Neural cell (in vitro differentiated cells): Measurements from ENCODE around the gene BPIFB6. TPM values are rescaled to one million over a fixed set of nuclear protein-coding genes. Genes with fewer than 3 reads are reported as not detected.

Experiments used
- H2AFZ ChIP-seq: fragments of 200-600, 300-800 bp; sonication (generic), shearing (Covaris generic); 2 replicates; pipeline ENCODE4 v1.6.0; 2014; ENCODE audit warnings: low read depth, mild to moderate bottlenecking, antibody characterized with exemption, low read length, moderate library complexity
- H3F3A ChIP-seq: fragments of 200-600 bp; shearing (Covaris generic); 2 replicates; pipeline ENCODE4 v1.6.1; 2016; ENCODE audit warnings: mild to moderate bottlenecking, moderate library complexity, mixed read lengths, antibody characterized with exemption, low read length; ENCODE audit not compliant: insufficient read depth, poor library complexity, severe bottlenecking
- H3K27ac ChIP-seq: fragments of 200-600, 300-800 bp; sonication (generic), shearing (Covaris generic); 2 replicates; pipeline ENCODE4 v1.5.1; 2014; ENCODE audit warnings: mild to moderate bottlenecking, low read length, moderate library complexity
- H3K27me3 ChIP-seq: fragments of 300-800, 200-600 bp; sonication (generic), shearing (Covaris generic); 2 replicates; pipeline ENCODE4 v1.6.0; 2014; ENCODE audit warnings: mild to moderate bottlenecking, low read depth, low read length, moderate library complexity; ENCODE audit not compliant: insufficient read depth
- H3K36me3 ChIP-seq: fragments of 300-800, 200-600 bp; sonication (generic), shearing (Covaris generic); 2 replicates; pipeline ENCODE4 v1.5.1; 2014; ENCODE audit warnings: mild to moderate bottlenecking, antibody characterized with exemption, low read length, moderate library complexity; ENCODE audit not compliant: insufficient read depth
- H3K4me2 ChIP-seq: fragments of 300-800, 200-600 bp; sonication (generic), shearing (Covaris generic); 2 replicates; pipeline ENCODE4 v1.6.0; 2014; ENCODE audit warnings: mild to moderate bottlenecking, low read length
- H3K4me3 ChIP-seq: fragments of 300-800, 200-600 bp; sonication (generic), shearing (Covaris generic); 2 replicates; pipeline ENCODE4 v1.5.1; 2014; ENCODE audit warnings: mild to moderate bottlenecking, low read length, moderate library complexity
- H3K79me2 ChIP-seq: fragments of 200-600 bp; shearing (Covaris generic); replicated peaks from 2 replicates; pipeline ENCODE4 v1.6.0; 2014; ENCODE audit warnings: mild to moderate bottlenecking, low read length, moderate library complexity; ENCODE audit not compliant: insufficient read depth
- H3K9ac ChIP-seq: fragments of 300-800, 200-600 bp; sonication (generic), shearing (Covaris generic); 2 replicates; pipeline ENCODE4 v1.6.1; 2016; ENCODE audit warnings: mild to moderate bottlenecking, low read length, mixed read lengths
- H3K9me2 ChIP-seq: fragments of 200-600 bp; shearing (Covaris generic); 2 replicates; pipeline ENCODE4 v1.6.1; 2016; ENCODE audit warnings: mild to moderate bottlenecking, low read length, mixed read lengths; ENCODE audit not compliant: insufficient read depth
- H3K9me3 ChIP-seq: fragments of 200-600, 300-800 bp; sonication (generic), shearing (Covaris generic); 2 replicates; pipeline ENCODE4 v1.6.1; 2016; ENCODE audit warnings: mild to moderate bottlenecking, mixed run types, low read length, moderate library complexity, mixed read lengths
- H4K20me1 ChIP-seq: fragments of 200-600 bp; shearing (Covaris generic); 2 replicates; pipeline ENCODE4 v1.6.1; 2016; ENCODE audit warnings: mild to moderate bottlenecking, mixed run types; ENCODE audit not compliant: insufficient read depth
- EP300 ChIP-seq: fragments of 450-650 bp; conservative IDR thresholded peaks from 2 replicates; pipeline ENCODE4 v1.6.1; 2014; ENCODE audit warnings: antibody characterized with exemption, mild to moderate bottlenecking, moderate library complexity; ENCODE audit not compliant: poor library complexity, severe bottlenecking
- EZH2 ChIP-seq: fragments of 200-600, 300-800 bp; shearing (Covaris generic), sonication (generic); IDR thresholded peaks from 2 replicates; pipeline ENCODE4 v1.6.1; 2014; ENCODE audit warnings: antibody characterized with exemption, low read length, borderline replicate concordance, mild to moderate bottlenecking; ENCODE audit not compliant: insufficient read depth, poor library complexity, severe bottlenecking
- MXI1 ChIP-seq: fragments of 450-650 bp; conservative IDR thresholded peaks from 2 replicates; pipeline ENCODE4 v1.6.1; 2014; ENCODE audit warnings: antibody characterized with exemption, mild to moderate bottlenecking; ENCODE audit not compliant: poor library complexity, severe bottlenecking
- POLR2AphosphoS5 ChIP-seq: IDR thresholded peaks from 2 replicates; pipeline ENCODE4 v1.6.1; 2012
- RAD21 ChIP-seq: fragments of 450-650 bp; conservative IDR thresholded peaks from 2 replicates; pipeline ENCODE4 v1.6.1; 2014; ENCODE audit warnings: antibody characterized with exemption, mild to moderate bottlenecking, moderate library complexity
- SMC3 ChIP-seq: fragments of 450-650 bp; conservative IDR thresholded peaks from 2 replicates; pipeline ENCODE4 v1.6.1; 2014; ENCODE audit warnings: antibody characterized with exemption, mild to moderate bottlenecking, moderate library complexity; ENCODE audit not compliant: poor library complexity
- TAF1 ChIP-seq: IDR thresholded peaks from 2 replicates; pipeline ENCODE4 v1.6.1; 2012; ENCODE audit warnings: low read depth
- polyA plus RNA-seq: library from polyadenylated mRNA; depleted of rRNA; stranded (reverse); fragments of >200 nt; gene quantifications from 2 replicates; pipeline ENCODE4 v1.2.3, GENCODE V29; 2014
- TF ChIP-seq, protein P1 (sequence below): fragments of 450-650 bp; IDR thresholded peaks from 2 replicates; pipeline ENCODE4 v1.5.1; 2014; ENCODE audit warnings: antibody characterized with exemption, mild to moderate bottlenecking, moderate library complexity; ENCODE audit not compliant: poor library complexity, severe bottlenecking
- TF ChIP-seq, protein P2 (sequence below): IDR thresholded peaks from 2 replicates; pipeline ENCODE4 v1.6.1; 2012; ENCODE audit warnings: borderline replicate concordance

Gene BPIFB6
- polyA plus RNA-seq, 1 donor from 2014 or later, result not detected

DNA sequence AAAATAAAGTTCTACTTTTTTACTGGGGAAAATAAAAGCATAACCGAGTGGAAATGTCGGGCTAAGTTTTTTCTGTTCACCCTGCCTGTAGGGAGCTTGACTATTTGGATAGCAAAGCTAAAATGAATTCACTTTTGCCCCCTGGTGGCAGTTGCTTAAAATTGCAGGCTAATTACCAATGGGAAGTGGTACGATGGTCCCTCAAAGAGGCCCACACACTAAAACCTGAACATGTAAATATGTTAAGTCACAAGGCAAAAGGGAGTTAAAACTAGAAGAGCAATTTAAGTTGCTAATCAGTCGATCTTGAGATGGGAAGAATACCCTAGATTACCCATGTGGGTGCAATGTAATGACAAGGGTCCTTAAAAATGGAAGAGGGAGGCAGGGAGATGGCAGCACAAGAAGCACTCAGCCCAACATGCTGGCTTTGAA is 26.3 kb upstream of the BPIFB6 start:
- H3K79me2 ChIP-seq, result no peaks in the 10 kb centered on the region

DNA sequence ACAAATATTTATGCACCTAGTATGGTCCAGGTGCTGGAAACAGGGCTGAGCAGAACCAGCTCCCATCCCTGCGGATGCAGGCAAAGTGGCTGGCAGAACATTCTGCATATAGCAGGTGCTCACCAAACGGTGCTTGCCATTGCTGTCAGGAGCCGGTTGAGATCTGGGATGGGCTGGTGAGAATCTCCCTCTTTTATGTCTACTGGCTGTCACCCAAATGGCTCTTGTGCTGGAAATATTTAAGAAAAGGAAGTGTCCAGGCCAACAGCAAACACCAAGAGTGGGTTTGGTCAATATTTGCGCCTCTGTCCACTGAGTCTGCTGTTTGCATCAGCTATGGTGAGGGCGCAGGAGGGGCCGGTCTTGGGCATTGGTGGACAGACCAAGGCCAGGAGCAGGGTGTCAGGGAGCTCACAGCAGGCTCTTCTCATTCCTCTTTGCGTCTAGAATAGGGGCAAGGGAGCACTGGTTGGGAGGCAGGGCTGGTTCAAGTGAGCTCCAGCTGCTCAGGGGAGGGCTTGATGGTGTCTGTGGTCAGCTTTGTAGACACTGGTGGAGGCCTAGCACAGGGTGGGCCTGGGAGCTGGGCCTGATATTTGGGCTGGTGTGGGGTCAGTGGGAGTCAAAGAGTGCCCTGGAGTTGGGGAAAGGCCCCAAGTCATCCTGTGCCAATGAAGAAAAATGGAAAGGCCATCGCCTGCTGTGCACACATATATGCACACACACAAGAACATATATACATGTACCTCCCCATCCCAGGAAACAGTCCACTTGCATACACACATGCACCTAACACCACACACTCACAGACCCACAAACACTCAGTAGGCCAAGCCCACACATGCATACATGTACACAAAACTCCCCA is 25.3 kb upstream of the BPIFB6 start:
- Histone ChIP-seq H3K9ac (no peak overlapping the region), H3K27ac (no peak overlapping the region), H2AFZ (no peak overlapping the region), H3K79me2 (no peaks in the 10 kb centered on the region), H4K20me1 (no peaks in the 10 kb centered on the region), H3K27me3 (no peaks in the 10 kb centered on the region), H3F3A (no peaks in the 10 kb centered on the region), H3K36me3 (no peaks in the 10 kb centered on the region), H3K4me3 (no peak overlapping the region), H3K9me2 (no peaks in the 10 kb centered on the region), H3K4me2 (no peak overlapping the region), H3K9me3 (peaks cover 3% of the 10 kb centered on the region)
- TF ChIP-seq EP300 (no peak), RAD21 (no peak), POLR2AphosphoS5 (no peak), TAF1 (no peak), MXI1 (no peak), SMC3 (no peak)
- TF ChIP-seq, protein P1, sequence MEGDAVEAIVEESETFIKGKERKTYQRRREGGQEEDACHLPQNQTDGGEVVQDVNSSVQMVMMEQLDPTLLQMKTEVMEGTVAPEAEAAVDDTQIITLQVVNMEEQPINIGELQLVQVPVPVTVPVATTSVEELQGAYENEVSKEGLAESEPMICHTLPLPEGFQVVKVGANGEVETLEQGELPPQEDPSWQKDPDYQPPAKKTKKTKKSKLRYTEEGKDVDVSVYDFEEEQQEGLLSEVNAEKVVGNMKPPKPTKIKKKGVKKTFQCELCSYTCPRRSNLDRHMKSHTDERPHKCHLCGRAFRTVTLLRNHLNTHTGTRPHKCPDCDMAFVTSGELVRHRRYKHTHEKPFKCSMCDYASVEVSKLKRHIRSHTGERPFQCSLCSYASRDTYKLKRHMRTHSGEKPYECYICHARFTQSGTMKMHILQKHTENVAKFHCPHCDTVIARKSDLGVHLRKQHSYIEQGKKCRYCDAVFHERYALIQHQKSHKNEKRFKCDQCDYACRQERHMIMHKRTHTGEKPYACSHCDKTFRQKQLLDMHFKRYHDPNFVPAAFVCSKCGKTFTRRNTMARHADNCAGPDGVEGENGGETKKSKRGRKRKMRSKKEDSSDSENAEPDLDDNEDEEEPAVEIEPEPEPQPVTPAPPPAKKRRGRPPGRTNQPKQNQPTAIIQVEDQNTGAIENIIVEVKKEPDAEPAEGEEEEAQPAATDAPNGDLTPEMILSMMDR, result no peak
- TF ChIP-seq, protein P2, sequence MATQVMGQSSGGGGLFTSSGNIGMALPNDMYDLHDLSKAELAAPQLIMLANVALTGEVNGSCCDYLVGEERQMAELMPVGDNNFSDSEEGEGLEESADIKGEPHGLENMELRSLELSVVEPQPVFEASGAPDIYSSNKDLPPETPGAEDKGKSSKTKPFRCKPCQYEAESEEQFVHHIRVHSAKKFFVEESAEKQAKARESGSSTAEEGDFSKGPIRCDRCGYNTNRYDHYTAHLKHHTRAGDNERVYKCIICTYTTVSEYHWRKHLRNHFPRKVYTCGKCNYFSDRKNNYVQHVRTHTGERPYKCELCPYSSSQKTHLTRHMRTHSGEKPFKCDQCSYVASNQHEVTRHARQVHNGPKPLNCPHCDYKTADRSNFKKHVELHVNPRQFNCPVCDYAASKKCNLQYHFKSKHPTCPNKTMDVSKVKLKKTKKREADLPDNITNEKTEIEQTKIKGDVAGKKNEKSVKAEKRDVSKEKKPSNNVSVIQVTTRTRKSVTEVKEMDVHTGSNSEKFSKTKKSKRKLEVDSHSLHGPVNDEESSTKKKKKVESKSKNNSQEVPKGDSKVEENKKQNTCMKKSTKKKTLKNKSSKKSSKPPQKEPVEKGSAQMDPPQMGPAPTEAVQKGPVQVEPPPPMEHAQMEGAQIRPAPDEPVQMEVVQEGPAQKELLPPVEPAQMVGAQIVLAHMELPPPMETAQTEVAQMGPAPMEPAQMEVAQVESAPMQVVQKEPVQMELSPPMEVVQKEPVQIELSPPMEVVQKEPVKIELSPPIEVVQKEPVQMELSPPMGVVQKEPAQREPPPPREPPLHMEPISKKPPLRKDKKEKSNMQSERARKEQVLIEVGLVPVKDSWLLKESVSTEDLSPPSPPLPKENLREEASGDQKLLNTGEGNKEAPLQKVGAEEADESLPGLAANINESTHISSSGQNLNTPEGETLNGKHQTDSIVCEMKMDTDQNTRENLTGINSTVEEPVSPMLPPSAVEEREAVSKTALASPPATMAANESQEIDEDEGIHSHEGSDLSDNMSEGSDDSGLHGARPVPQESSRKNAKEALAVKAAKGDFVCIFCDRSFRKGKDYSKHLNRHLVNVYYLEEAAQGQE, result no peak

More for the DNA sequence above, 26.3 kb upstream of the BPIFB6 start:
- no peak overlapping the region for H3K27ac ChIP-seq
- peaks cover 3% of the 10 kb centered on the region for H3K9me3 ChIP-seq
- H3K4me2 ChIP-seq, result no peak overlapping the region
- no peaks in the 10 kb centered on the region for H3K27me3 ChIP-seq
- no peak overlapping the region for H3K4me3 ChIP-seq
- no peaks in the 10 kb centered on the region for H3K9me2 ChIP-seq
- TF ChIP-seq SMC3 (no peak), POLR2AphosphoS5 (no peak), RAD21 (no peak), EZH2 (no peak), MXI1 (no peak), EP300 (no peak), TAF1 (no peak)
- TF ChIP-seq, protein P1, result no peak
- TF ChIP-seq, protein P2, result no peak
- no peak overlapping the region for H2AFZ ChIP-seq
- H4K20me1 ChIP-seq, result no peaks in the 10 kb centered on the region
- H3F3A ChIP-seq, result no peaks in the 10 kb centered on the region
- no peaks in the 10 kb centered on the region for H3K36me3 ChIP-seq
- H3K9ac ChIP-seq, result no peak overlapping the region
